IMR-90 (cell line): Measurements from ENCODE around the gene CAPN10. TPM values are rescaled to one million over a fixed set of nuclear protein-coding genes. Genes with fewer than 3 reads are reported as not detected.

ENCODE experiments used
- ATAC-seq: fragments of 200-7000 bp; cut with Tn5 transposase; 2 replicates; pipeline ENCODE4 v1.9.1; 2020; ENCODE audit warnings: low read depth, mild to moderate bottlenecking, moderate library complexity
- BruUV-seq: library from RNA; stranded (reverse); fragments of 400-500 nt; replicated peaks from 2 replicates; lab custom pipeline; 2021; lab: Mats Ljungman, UMichigan
- CTCF ChIA-PET: fragments of 300-600 bp; formaldehyde crosslinking; extraction: SDS; loops from one replicate; lab custom pipeline; 2021; ENCODE audit warnings: antibody characterized with exemption; lab: Yijun Ruan, JAX
- POLR2A ChIA-PET: fragments of 300-600 bp; sonication (Branson Sonifier 250); formaldehyde crosslinking; loops from one replicate; lab custom pipeline; 2022; ENCODE audit warnings: antibody characterized with exemption; ENCODE audit not compliant: unreplicated experiment; lab: Charles Lee
- DNase-seq: peaks from one replicate; pipeline ENCODE4 v3.0.0; 2013
- H2AFZ ChIP-seq: replicated peaks from 2 replicates; pipeline ENCODE3; 2013; ENCODE audit warnings: low read length, mild to moderate bottlenecking; ENCODE audit not compliant: poor library complexity
- H2AK5ac ChIP-seq: 2 replicates; pipeline ENCODE4 v1.6.1; 2013; ENCODE audit warnings: low read depth, low read length, inconsistent platforms
- H2AK9ac ChIP-seq: replicated peaks from 2 replicates; pipeline ENCODE3; 2013; ENCODE audit warnings: mild to moderate bottlenecking, low read depth, low read length, moderate library complexity; ENCODE audit not compliant: poor library complexity
- H2BK120ac ChIP-seq: 2 replicates; pipeline ENCODE4 v1.6.1; 2013; ENCODE audit warnings: low read depth, low read length, inconsistent platforms
- H2BK15ac ChIP-seq: 3 replicates; pipeline ENCODE4 v1.6.1; 2013; ENCODE audit warnings: low read depth, low read length, inconsistent platforms
- H2BK20ac ChIP-seq: 2 replicates; pipeline ENCODE4 v1.6.1; 2013; ENCODE audit warnings: low read depth, mild to moderate bottlenecking, inconsistent platforms, low read length, moderate library complexity
- H2BK5ac ChIP-seq: 2 replicates; pipeline ENCODE4 v1.6.1; 2013; ENCODE audit warnings: mild to moderate bottlenecking, low read depth, low read length, inconsistent platforms; ENCODE audit not compliant: poor library complexity, severe bottlenecking
- H3K14ac ChIP-seq: replicated peaks from 2 replicates; pipeline ENCODE4 v1.6.1; 2013; ENCODE audit warnings: low read depth, low read length, inconsistent platforms
- H3K18ac ChIP-seq: 2 replicates; pipeline ENCODE4 v1.6.1; 2013; ENCODE audit warnings: low read depth, low read length, control low read depth
- H3K23ac ChIP-seq: 2 replicates; pipeline ENCODE4 v1.6.1; 2013; ENCODE audit warnings: low read depth, low read length, inconsistent platforms
- H3K27ac ChIP-seq: 2 replicates; pipeline ENCODE4 v1.5.1; 2013; ENCODE audit warnings: mild to moderate bottlenecking, control low read depth, low read length; ENCODE audit not compliant: insufficient read depth
- H3K27me3 ChIP-seq: 2 replicates; pipeline ENCODE4 v1.6.1; 2013; ENCODE audit warnings: low read length; ENCODE audit not compliant: control insufficient read depth, insufficient read depth
- H3K36me3 ChIP-seq: 2 replicates; pipeline ENCODE4 v1.6.1; 2013; ENCODE audit warnings: low read length, mixed read lengths; ENCODE audit not compliant: control insufficient read depth, insufficient read depth
- H3K4ac ChIP-seq: 2 replicates; pipeline ENCODE4 v1.6.1; 2013; ENCODE audit warnings: low read depth, low read length, inconsistent platforms
- H3K4me1 ChIP-seq: 2 replicates; pipeline ENCODE4 v1.6.1; 2013; ENCODE audit warnings: low read length, mixed read lengths; ENCODE audit not compliant: control insufficient read depth, insufficient read depth
- H3K4me2 ChIP-seq: 2 replicates; pipeline ENCODE4 v1.6.1; 2013; ENCODE audit warnings: low read depth, mild to moderate bottlenecking, control low read depth, low read length, moderate library complexity
- H3K4me3 ChIP-seq: 2 replicates; pipeline ENCODE4 v1.5.1; 2013; ENCODE audit warnings: low read depth, mild to moderate bottlenecking, control low read depth, low read length, moderate library complexity; ENCODE audit not compliant: insufficient read depth
- H3K56ac ChIP-seq: 2 replicates; pipeline ENCODE4 v1.6.1; 2013; ENCODE audit warnings: low read length, inconsistent platforms; ENCODE audit not compliant: insufficient read depth; ENCODE audit errors: extremely low read depth
- H3K79me1 ChIP-seq, 2 experiments: 2 replicates each; pipeline ENCODE4 v1.6.1; 2013; ENCODE audit warnings: low read length in 2 of 2, inconsistent platforms in 1 of 2, low read depth in 1 of 2
- H3K9ac ChIP-seq: 2 replicates; pipeline ENCODE4 v1.6.1; 2013; ENCODE audit warnings: low read depth, low read length, control low read depth
- H3K9me1 ChIP-seq: 2 replicates; pipeline ENCODE4 v1.6.1; 2013; ENCODE audit warnings: low read length, inconsistent platforms; ENCODE audit not compliant: insufficient read depth
- H3K9me3 ChIP-seq: 2 replicates; pipeline ENCODE4 v1.6.1; 2013; ENCODE audit warnings: low read length; ENCODE audit not compliant: control insufficient read depth, insufficient read depth
- H4K20me1 ChIP-seq: 2 replicates; pipeline ENCODE4 v1.6.1; 2013; ENCODE audit warnings: low read length, inconsistent platforms; ENCODE audit not compliant: insufficient read depth
- H4K5ac ChIP-seq: 2 replicates; pipeline ENCODE4 v1.6.1; 2013; ENCODE audit warnings: mild to moderate bottlenecking, low read depth, low read length, control low read depth
- H4K8ac ChIP-seq, 2 experiments: 2 replicates each; pipeline ENCODE4 v1.6.1; 2013; ENCODE audit warnings: low read depth in 2 of 2, low read length in 2 of 2, control low read depth in 1 of 2, inconsistent platforms in 1 of 2
- H4K91ac ChIP-seq: 2 replicates; pipeline ENCODE4 v1.6.1; 2013; ENCODE audit warnings: low read depth, low read length, inconsistent platforms; ENCODE audit not compliant: insufficient read depth
- CEBPB ChIP-seq: IDR thresholded peaks from 2 replicates; pipeline ENCODE4 v1.6.1; 2012; ENCODE audit warnings: low read depth, low read length, improper control_type of control experiment
- CHD1 ChIP-seq: IDR thresholded peaks from 2 replicates; pipeline ENCODE4 v1.6.1; 2012; ENCODE audit warnings: low read depth, low read length, improper control_type of control experiment
- MAZ ChIP-seq: IDR thresholded peaks from 2 replicates; pipeline ENCODE4 v1.6.1; 2012; ENCODE audit warnings: low read depth, mild to moderate bottlenecking, low read length, improper control_type of control experiment, moderate library complexity, borderline replicate concordance
- RAD21 ChIP-seq: IDR thresholded peaks from 2 replicates; pipeline ENCODE4 v1.6.1; 2012; ENCODE audit warnings: low read length, improper control_type of control experiment
- WGBS, 2 experiments: methylation state at CpG; one replicate each; pipeline versions ENCODE4 v1.1.5 to v1.1.7; 2013; ENCODE audit warnings: missing lambda C conversion rate in 2 of 2; ENCODE audit not compliant: insufficient read length in 1 of 2; ENCODE audit errors: extremely low coverage in 2 of 2; 5-methylcytosine and 5-hydroxymethylcytosine counted together
- dilution Hi-C: fragments of 300-500 bp; cut with HindIII; formaldehyde crosslinking; loops from one replicate; pipeline ENCODE4 v1.14.3; 2018; ENCODE audit warnings: low sequenced_read_pairs; ENCODE audit not compliant: unreplicated experiment
- in situ Hi-C: fragments of 300-500 bp; cut with MboI; formaldehyde crosslinking; loops from 3 replicates; pipeline ENCODE4 v1.14.3; 2019; ENCODE audit warnings: low sequenced_read_pairs, inconsistent platforms, mixed read lengths
- intact Hi-C: fragments of 100-400 bp; cut with micrococcal nuclease; formaldehyde crosslinking; loops from 2 replicates; pipeline ENCODE4 v1.10.0; 2022
- polyA plus RNA-seq, 3 experiments: library from polyadenylated mRNA; depleted of rRNA; stranded (reverse); fragments of >200 nt; gene quantifications; 2 replicates each; pipeline ENCODE4 v1.2.3, GENCODE V29; 2012; ENCODE audit warnings: low replicate concordance in 1 of 3
- total RNA-seq: library from RNA; depleted of rRNA; stranded (reverse); fragments of >200 nt; gene quantifications from 2 replicates; pipeline ENCODE4 v1.2.3, GENCODE V29; 2012

CAPN10 gene
- total and polyA plus RNA-seq, 2 of the 4 experiments (the other 2 are of a cell fraction): 6.3 to 20.9 TPM

GRCh38 chr2:240637901-240638345 is 51.4 kb downstream of the CAPN10 start:
- POLR2A ChIA-PET: no interaction called here
- intact Hi-C loops: no loop called here

More at GRCh38 chr2:240637901-240638345, 51.4 kb downstream of the CAPN10 start:
- Histone ChIP-seq H4K20me1 (no peaks in the 10 kb centered on the region), H4K91ac (no peak overlapping the region), H3K14ac (no peak overlapping the region), H3K79me1 (no peaks in the 10 kb centered on the region), H3K9me3 (peaks cover 7% of the 10 kb centered on the region), H3K27ac (no peak overlapping the region), H3K9ac (no peak overlapping the region), H2AK9ac (no peak overlapping the region), H2BK120ac (no peak overlapping the region), H3K23ac (no peak overlapping the region), H2AK5ac (no peak overlapping the region), H2BK20ac (no peak overlapping the region), H4K8ac (no peak overlapping the region), H3K56ac (no peak overlapping the region), H2AFZ (no peak overlapping the region), H3K9me1 (no peaks in the 10 kb centered on the region), H3K36me3 (no peaks in the 10 kb centered on the region), H2BK5ac (no peak overlapping the region), H3K18ac (no peak overlapping the region), H3K4me1 (no peaks in the 10 kb centered on the region), H3K4ac (no peak overlapping the region), H3K27me3 (peaks cover 12% of the 10 kb centered on the region), H2BK15ac (no peak overlapping the region), H3K4me3 (no peak overlapping the region), H3K4me2 (no peak overlapping the region), H4K5ac (no peak overlapping the region)
- no peak for TF ChIP-seq MAZ
- TF ChIP-seq CHD1: no peak
- TF ChIP-seq RAD21: no peak
- TF ChIP-seq CEBPB: no peak
- BruUV-seq: no TSS peak
- in situ Hi-C loops (no loop called here), dilution Hi-C loops (no loop called here)
- DNase-seq (no peak), ATAC-seq (no peak)
- WGBS, 2 experiments: 58% methylated on average over 5 of the region's 8 CpGs; no CpG with 5 or more reads in 1 of the 2 experiments
- CTCF ChIA-PET: no interaction called here
